Measurements from ENCODE around the gene ITPR2.

ITPR2 gene

DNA sequence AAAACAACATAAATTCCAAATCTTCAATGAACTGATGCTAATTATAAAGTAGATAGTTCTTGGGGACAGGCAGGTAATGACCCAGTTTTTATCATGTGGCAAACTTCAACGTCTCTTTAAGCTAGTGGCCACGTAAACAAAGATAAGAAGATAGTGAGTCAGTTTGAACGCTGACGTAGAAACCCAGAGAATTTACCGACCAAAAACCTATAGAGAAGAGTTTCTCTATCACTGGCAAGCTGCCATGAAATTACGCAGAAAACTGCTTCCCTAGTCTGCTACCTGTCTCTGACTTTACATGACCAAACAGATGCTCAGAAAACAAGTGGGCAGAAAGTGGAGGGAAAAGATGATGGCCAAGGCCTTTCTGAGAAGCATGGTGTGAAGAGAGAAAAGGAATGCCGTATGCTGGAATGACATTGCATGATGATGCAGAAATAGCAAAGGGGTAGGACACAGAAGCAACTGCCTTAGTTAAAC is 136.3 kb downstream of the ITPR2 start:
- H3K36me3 ChIP-seq (ENCODE audit: low read depth) = no peaks in the 10 kb centered on the region
- H3K27me3 ChIP-seq (ENCODE audit: insufficient read depth, poor library complexity, severe bottlenecking) = no peaks in the 10 kb centered on the region
- DNase-seq (ENCODE audit: low spot score) (no peak), ATAC-seq (ENCODE audit: low read depth) (no peak)
- H3K9me3 ChIP-seq (ENCODE audit: severe bottlenecking) = no peaks in the 10 kb centered on the region
- peaks cover 19% of the 10 kb centered on the region for H3K4me1 ChIP-seq (ENCODE audit: insufficient read depth, poor library complexity, severe bottlenecking)
- TF ChIP-seq, protein P1, sequence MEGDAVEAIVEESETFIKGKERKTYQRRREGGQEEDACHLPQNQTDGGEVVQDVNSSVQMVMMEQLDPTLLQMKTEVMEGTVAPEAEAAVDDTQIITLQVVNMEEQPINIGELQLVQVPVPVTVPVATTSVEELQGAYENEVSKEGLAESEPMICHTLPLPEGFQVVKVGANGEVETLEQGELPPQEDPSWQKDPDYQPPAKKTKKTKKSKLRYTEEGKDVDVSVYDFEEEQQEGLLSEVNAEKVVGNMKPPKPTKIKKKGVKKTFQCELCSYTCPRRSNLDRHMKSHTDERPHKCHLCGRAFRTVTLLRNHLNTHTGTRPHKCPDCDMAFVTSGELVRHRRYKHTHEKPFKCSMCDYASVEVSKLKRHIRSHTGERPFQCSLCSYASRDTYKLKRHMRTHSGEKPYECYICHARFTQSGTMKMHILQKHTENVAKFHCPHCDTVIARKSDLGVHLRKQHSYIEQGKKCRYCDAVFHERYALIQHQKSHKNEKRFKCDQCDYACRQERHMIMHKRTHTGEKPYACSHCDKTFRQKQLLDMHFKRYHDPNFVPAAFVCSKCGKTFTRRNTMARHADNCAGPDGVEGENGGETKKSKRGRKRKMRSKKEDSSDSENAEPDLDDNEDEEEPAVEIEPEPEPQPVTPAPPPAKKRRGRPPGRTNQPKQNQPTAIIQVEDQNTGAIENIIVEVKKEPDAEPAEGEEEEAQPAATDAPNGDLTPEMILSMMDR (IDR thresholded peaks at IDR 0.05; ENCODE audit: poor library complexity, severe bottlenecking) = no peak
- H3K27ac ChIP-seq (ENCODE audit: poor library complexity, severe bottlenecking) = no peak overlapping the region
- H3K4me3 ChIP-seq (ENCODE audit: severe bottlenecking) = no peak overlapping the region

DNA sequence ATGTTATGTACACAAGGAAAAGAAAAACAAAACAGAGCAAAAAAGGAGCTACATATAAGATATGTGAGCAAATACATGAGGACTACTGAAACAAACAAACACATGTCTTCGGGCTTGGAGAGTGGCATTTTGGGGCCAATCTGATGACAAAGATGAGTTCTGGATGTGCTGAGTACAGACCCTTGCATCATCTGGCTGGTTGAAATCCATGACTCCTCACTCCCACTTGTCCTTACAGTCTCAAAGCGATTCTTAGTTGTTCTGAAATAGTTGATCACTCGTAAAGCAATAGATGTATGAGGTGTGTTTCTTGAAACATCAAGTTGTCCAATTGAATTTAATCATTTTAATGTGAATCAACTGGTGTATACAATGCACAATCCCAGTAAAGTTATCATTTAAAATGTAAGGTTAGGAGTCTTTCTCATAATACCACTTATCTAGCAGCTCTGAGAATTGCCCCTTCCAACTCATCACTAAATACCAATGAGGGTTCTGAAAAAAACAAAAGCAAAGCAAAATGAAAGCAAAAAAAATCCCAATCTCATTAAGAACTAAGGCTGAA is 136.9 kb downstream of the ITPR2 start:
- H3K4me1 ChIP-seq (ENCODE audit: insufficient read depth, poor library complexity, severe bottlenecking) = peaks cover 23% of the 10 kb centered on the region
- DNase-seq (ENCODE audit: low spot score) (no peak), ATAC-seq (ENCODE audit: low read depth) (no peak)
- H3K27ac ChIP-seq (ENCODE audit: poor library complexity, severe bottlenecking) = no peak overlapping the region
- H3K4me3 ChIP-seq (ENCODE audit: severe bottlenecking) = no peak overlapping the region
- TF ChIP-seq, protein P1 (IDR thresholded peaks at IDR 0.05; ENCODE audit: poor library complexity, severe bottlenecking) = no peak
- H3K9me3 ChIP-seq (ENCODE audit: severe bottlenecking) = no peaks in the 10 kb centered on the region
- no peaks in the 10 kb centered on the region for H3K36me3 ChIP-seq (ENCODE audit: low read depth)
- no peaks in the 10 kb centered on the region for H3K27me3 ChIP-seq (ENCODE audit: insufficient read depth, poor library complexity, severe bottlenecking)

DNA sequence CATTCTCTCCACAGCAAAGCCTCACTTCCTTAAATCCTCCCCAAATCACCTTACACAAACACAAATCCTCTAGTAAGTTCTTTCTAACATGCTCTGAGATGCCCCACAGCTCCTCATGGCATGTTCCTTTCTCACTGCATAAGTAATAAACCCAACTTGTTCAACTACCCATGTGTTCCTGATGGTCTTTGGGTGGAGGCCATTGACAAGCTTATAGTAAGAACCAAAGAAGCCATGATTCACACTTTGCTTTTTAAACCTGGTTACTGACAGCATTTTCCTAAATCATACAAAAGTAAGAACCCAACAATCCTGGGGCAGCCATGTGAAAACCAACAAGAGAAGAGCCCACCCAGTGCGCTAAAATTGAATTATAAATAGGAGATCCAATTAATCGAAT is 138.6 kb downstream of the ITPR2 start:
- Histone ChIP-seq H3K4me3 (ENCODE audit: severe bottlenecking) (no peak overlapping the region), H3K9me3 (ENCODE audit: severe bottlenecking) (no peaks in the 10 kb centered on the region), H3K27me3 (ENCODE audit: insufficient read depth, poor library complexity, severe bottlenecking) (no peaks in the 10 kb centered on the region), H3K4me1 (ENCODE audit: insufficient read depth, poor library complexity, severe bottlenecking) (peaks cover 26% of the 10 kb centered on the region), H3K36me3 (ENCODE audit: low read depth) (no peaks in the 10 kb centered on the region), H3K27ac (ENCODE audit: poor library complexity, severe bottlenecking) (no peak overlapping the region)
- ATAC-seq (ENCODE audit: low read depth) = no peak
- DNase-seq (ENCODE audit: low spot score) = no peak
- TF ChIP-seq, protein P1 (IDR thresholded peaks at IDR 0.05; ENCODE audit: poor library complexity, severe bottlenecking) = no peak

DNA sequence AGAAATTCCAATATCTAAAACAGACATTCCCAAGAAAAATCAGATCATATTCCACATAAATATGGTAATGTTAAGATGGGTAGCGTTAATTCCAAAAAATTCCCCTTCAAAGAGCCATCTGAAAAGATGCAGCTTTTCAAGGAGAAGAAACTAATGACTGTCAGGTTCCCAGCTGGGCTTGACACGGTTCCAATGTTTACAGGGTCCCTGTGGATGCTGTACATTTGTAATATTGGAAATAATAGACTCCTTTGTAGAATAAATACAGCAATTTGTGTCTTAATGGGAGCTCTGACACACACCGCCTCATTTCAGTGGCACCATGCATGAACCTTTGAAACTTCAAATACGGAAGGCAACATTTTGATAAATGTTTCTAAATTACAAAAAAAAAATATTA is 140.6 kb downstream of the ITPR2 start:
- Histone ChIP-seq H3K27ac (ENCODE audit: poor library complexity, severe bottlenecking) (peak overlapping the region; percentile 54), H3K4me3 (ENCODE audit: severe bottlenecking) (no peak overlapping the region), H3K9me3 (ENCODE audit: severe bottlenecking) (no peaks in the 10 kb centered on the region), H3K4me1 (ENCODE audit: insufficient read depth, poor library complexity, severe bottlenecking) (peaks cover 21% of the 10 kb centered on the region), H3K36me3 (ENCODE audit: low read depth) (no peaks in the 10 kb centered on the region), H3K27me3 (ENCODE audit: insufficient read depth, poor library complexity, severe bottlenecking) (no peaks in the 10 kb centered on the region)
- DNase-seq (ENCODE audit: low spot score) = no peak
- ATAC-seq (ENCODE audit: low read depth) = no peak
- TF ChIP-seq, protein P1 (IDR thresholded peaks at IDR 0.05; ENCODE audit: poor library complexity, severe bottlenecking) = no peak

DNA sequence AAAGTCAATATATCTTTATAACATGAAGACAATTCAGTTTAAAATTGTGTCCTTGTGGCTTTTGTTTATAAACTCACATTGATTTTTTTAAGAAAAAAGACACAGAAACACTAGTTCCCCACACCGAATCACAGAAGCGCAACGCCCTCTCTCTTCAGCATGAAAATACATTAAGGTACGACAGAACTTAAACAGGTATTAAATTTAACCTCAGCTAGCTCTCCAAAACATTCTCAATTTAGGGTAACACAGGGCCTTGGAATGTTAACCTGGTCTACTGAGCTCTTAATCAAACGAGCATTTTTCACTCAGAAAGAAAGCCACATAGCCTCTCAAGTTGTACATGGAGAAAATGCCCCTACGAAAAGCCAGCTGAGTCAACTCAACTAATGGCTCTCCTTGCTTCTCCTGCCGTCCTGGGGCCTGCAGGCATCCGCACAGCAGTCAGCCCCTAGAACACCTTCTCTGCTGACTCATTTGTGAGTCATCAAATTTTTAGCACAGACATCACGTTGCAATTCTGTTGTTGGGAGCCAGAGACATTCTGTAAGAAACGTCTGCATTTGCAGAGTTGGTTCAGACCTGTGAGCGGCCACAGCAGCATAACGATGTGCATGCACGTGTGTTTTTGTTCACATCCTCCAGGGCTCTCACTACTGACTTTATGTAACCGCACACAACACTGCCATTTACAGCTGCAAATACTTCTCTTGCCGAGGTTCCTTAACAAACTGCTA is 141.6 kb downstream of the ITPR2 start:
- TF ChIP-seq, protein P1 (IDR thresholded peaks at IDR 0.05; ENCODE audit: poor library complexity, severe bottlenecking) = no peak
- ATAC-seq (ENCODE audit: low read depth) (peak; percentile 98), DNase-seq (ENCODE audit: low spot score) (peak; percentile 61)
- Histone ChIP-seq H3K4me1 (ENCODE audit: insufficient read depth, poor library complexity, severe bottlenecking) (peaks cover 13% of the 10 kb centered on the region), H3K4me3 (ENCODE audit: severe bottlenecking) (no peak overlapping the region), H3K36me3 (ENCODE audit: low read depth) (no peaks in the 10 kb centered on the region), H3K27me3 (ENCODE audit: insufficient read depth, poor library complexity, severe bottlenecking) (no peaks in the 10 kb centered on the region), H3K9me3 (ENCODE audit: severe bottlenecking) (no peaks in the 10 kb centered on the region), H3K27ac (ENCODE audit: poor library complexity, severe bottlenecking) (peak overlapping the region; percentile 54)
